Measurements from ENCODE around the gene MATK. TPM values are rescaled to one million over a fixed set of nuclear protein-coding genes. Genes with fewer than 3 reads are reported as not detected.
"Not testable (repeated sequence)": the region's sequence is repeated elsewhere in the genome, so short reads cannot be mapped to it uniquely, and the experiment has no call there.

MATK gene
- polyA plus RNA-seq, 1 donor: 1.4 TPM

- no peak for DNase-seq (ENCODE audit: low read depth)
These were observed 14.9 kb downstream of the MATK start for GRCh38 chr19:3771000-3771905.

GRCh38 chr19:3770136-3770999 lies 15.8 kb downstream of the MATK start:
- no peak for DNase-seq (ENCODE audit: low read depth)

- DNase-seq (ENCODE audit: low read depth): no peak
These were observed 16.7 kb downstream of the MATK start for GRCh38 chr19:3769494-3769893.

- no peak for DNase-seq (ENCODE audit: low read depth)
These were observed 17.5 kb downstream of the MATK start for GRCh38 chr19:3768748-3769099.

GRCh38 chr19:3768015-3768747 lies 18.0 kb downstream of the MATK start:
- no peak for DNase-seq (ENCODE audit: low read depth)

- no peak for DNase-seq (ENCODE audit: low read depth)
These were observed 19.1 kb downstream of the MATK start for GRCh38 chr19:3767050-3767449.

GRCh38 chr19:3766520-3766919 lies 19.7 kb downstream of the MATK start:
- DNase-seq (ENCODE audit: low read depth): no peak

GRCh38 chr19:3765757-3766156 lies 20.4 kb downstream of the MATK start:
- not testable (repeated sequence) for DNase-seq (ENCODE audit: low read depth)

GRCh38 chr19:3765121-3765520 lies 21.1 kb downstream of the MATK start:
- no peak for DNase-seq (ENCODE audit: low read depth)

- DNase-seq (ENCODE audit: low read depth): peak; percentile 99
These were observed 23.4 kb downstream of the MATK start, which contains the start of gene MRPL54 for GRCh38 chr19:3762501-3763459. Gene MRPL54, plus strand, starts transcription at chr19:3762682. Its CDS starts 19 bp downstream, at chr19:3762701.

GRCh38 chr19:3762130-3762473 lies 24.1 kb downstream of the MATK start:
- DNase-seq (ENCODE audit: low read depth): no peak

- DNase-seq (ENCODE audit: low read depth): peak; percentile 65
These were observed 24.6 kb downstream of the MATK start, which contains the start of gene APBA3 for GRCh38 chr19:3761382-3762129. Gene APBA3, minus strand, starts transcription at chr19:3761692. Its CDS starts 1,428 bp downstream, at chr19:3760264.

- no peak for DNase-seq (ENCODE audit: low read depth)
These were observed 25.3 kb downstream of the MATK start for GRCh38 chr19:3760871-3761361.

- DNase-seq (ENCODE audit: low read depth): no peak
These were observed 26.5 kb downstream of the MATK start for GRCh38 chr19:3759482-3760254.

- not testable (repeated sequence) for DNase-seq (ENCODE audit: low read depth)
These were observed 27.9 kb downstream of the MATK start for GRCh38 chr19:3758297-3758696.

- not testable (repeated sequence) for DNase-seq (ENCODE audit: low read depth)
These were observed 28.5 kb downstream of the MATK start for GRCh38 chr19:3757705-3758104.

GRCh38 chr19:3753631-3754410 lies 32.4 kb downstream of the MATK start:
- DNase-seq (ENCODE audit: low read depth): no peak

GRCh38 chr19:3752492-3752891 lies 33.7 kb downstream of the MATK start:
- no peak for DNase-seq (ENCODE audit: low read depth)
